Breast epithelium (tissue), 4 donors: Measurements from ENCODE around the gene POLR1G. TPM values are rescaled to one million over a fixed set of nuclear protein-coding genes. Genes with fewer than 3 reads are reported as not detected.

Experiments used
- DNase-seq, 2 donors: peaks; one replicate each; pipeline ENCODE4 v3.0.0-alpha.2; 2019; ENCODE audit warnings: low spot score in 2 of 2
- H3K27ac ChIP-seq, 2 donors: fragments of 200-600 bp; sonication (generic) in 1 of 2; one replicate each; pipeline ENCODE4 v1.5.1; 2016 to 2019; ENCODE audit warnings: mild to moderate bottlenecking in 1 of 2
- H3K27me3 ChIP-seq, 2 donors: fragments of 200-600 bp; sonication (generic) in 1 of 2; one replicate each; pipeline versions ENCODE4 v1.5.1 to v1.6.0; 2017 to 2019; ENCODE audit warnings: control low read depth in 1 of 2, mild to moderate bottlenecking in 1 of 2
- H3K36me3 ChIP-seq: fragments of 200-600 bp; one replicate; pipeline ENCODE4 v1.5.1; 2019
- H3K4me1 ChIP-seq, 2 donors: fragments of 200-600 bp; sonication (generic); one replicate each; pipeline ENCODE4 v1.5.1; 2016 to 2019; ENCODE audit warnings: control low read depth in 1 of 2
- H3K4me3 ChIP-seq, 3 donors: fragments of 200-600 bp; sonication (generic); 1 replicate in 2 of 3; 2 replicates in 1 of 3; pipeline ENCODE4 v1.5.1; 2016 to 2019; ENCODE audit warnings: mild to moderate bottlenecking in 3 of 3, moderate library complexity in 2 of 3
- H3K9me3 ChIP-seq, 2 donors: fragments of 200-600 bp; sonication (generic) in 1 of 2; one replicate each; pipeline ENCODE4 v1.5.1; 2016 to 2019; ENCODE audit warnings: control low read depth in 1 of 2
- POLR2A ChIP-seq: fragments of 450-650 bp; IDR thresholded peaks from one replicate; pipeline ENCODE4 v1.6.1; 2016; ENCODE audit warnings: antibody characterized with exemption, mild to moderate bottlenecking, moderate library complexity
- POLR2AphosphoS5 ChIP-seq, 3 donors: sonication (generic); formaldehyde crosslinking; IDR thresholded peaks; one replicate each; pipeline ENCODE4 v1.6.1; 2017; ENCODE audit warnings: antibody characterized with exemption in 3 of 3
- intact Hi-C: fragments of 100-400 bp; cut with DNase I; formaldehyde crosslinking; loops from one replicate; pipeline ENCODE4 v1.15.1; 2023; ENCODE audit warnings: low total_unique reads
- total RNA-seq, 3 donors: library from RNA; depleted of rRNA; stranded (reverse); fragments of >200 nt; gene quantifications; one replicate each; pipeline ENCODE4 v1.1.0, GENCODE V29; 2016
- TF ChIP-seq, protein P1 (sequence below), 3 donors: fragments of 450-650 bp; IDR thresholded peaks; one replicate each; pipeline ENCODE4 v1.5.1; 2016 to 2017; ENCODE audit warnings: antibody characterized with exemption in 3 of 3, mild to moderate bottlenecking in 3 of 3, moderate library complexity in 3 of 3

The POLR1G gene
- total RNA-seq, 3 donors from 2014 or later: 2.6 to 6.9 (median 5.3) TPM

DNA sequence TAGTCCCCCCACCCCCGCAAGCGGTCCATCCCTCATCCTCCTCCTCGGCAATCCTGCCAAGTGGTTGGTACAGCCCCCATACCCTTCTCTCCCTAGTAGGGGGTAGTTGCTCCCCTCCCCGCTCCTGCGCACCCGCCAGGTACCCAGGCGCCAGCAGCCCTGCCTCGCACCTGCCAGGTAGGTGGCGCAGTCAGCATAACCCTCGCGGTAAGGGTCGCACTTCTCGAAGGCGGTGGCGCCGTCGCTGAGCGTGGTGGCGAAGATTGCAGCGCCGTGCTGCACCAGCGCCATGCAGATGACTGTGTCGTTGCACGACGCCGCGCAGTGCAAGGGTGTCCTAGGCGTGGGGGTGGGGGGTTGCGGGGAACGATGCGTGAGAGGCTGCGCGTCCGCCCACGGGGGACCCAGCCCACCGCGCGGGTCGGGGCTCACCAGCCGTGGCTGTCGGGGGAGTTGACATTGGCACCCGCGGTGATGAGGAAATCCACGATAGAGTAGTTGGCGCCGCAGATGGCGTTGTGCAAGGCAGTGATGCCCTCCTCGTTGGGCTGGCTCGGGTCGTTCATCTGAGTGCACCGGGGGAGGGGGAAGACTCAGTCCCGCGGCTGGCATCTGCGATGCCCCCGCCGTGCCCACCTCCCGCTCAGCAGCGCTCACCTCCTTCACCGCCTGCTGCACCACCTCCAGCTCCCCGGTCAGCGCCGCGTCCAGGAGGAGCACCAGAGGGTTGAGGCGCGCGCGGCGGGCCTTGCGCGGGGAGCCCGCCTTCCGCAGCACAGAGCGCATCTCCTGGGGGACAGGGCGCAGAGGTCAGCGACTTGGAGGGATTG, 20.8 kb upstream of the POLR1G start:
- H3K27ac ChIP-seq: no peak overlapping the region
- H3K4me3 ChIP-seq: no peak overlapping the region
- no peaks in the 10 kb centered on the region for H3K36me3 ChIP-seq
- H3K4me1 ChIP-seq: no peaks in the 10 kb centered on the region
- H3K27me3 ChIP-seq: peaks cover 0 to 10% of the 10 kb centered on the region in 2 donors
- DNase-seq: no peak
- intact Hi-C loops: no loop called here
- TF ChIP-seq POLR2A: no peak
- TF ChIP-seq POLR2AphosphoS5 (IDR thresholded peaks at IDR 0.05): no peak
- TF ChIP-seq, protein P1, sequence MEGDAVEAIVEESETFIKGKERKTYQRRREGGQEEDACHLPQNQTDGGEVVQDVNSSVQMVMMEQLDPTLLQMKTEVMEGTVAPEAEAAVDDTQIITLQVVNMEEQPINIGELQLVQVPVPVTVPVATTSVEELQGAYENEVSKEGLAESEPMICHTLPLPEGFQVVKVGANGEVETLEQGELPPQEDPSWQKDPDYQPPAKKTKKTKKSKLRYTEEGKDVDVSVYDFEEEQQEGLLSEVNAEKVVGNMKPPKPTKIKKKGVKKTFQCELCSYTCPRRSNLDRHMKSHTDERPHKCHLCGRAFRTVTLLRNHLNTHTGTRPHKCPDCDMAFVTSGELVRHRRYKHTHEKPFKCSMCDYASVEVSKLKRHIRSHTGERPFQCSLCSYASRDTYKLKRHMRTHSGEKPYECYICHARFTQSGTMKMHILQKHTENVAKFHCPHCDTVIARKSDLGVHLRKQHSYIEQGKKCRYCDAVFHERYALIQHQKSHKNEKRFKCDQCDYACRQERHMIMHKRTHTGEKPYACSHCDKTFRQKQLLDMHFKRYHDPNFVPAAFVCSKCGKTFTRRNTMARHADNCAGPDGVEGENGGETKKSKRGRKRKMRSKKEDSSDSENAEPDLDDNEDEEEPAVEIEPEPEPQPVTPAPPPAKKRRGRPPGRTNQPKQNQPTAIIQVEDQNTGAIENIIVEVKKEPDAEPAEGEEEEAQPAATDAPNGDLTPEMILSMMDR (IDR thresholded peaks at IDR 0.05): no peak
- no peaks in the 10 kb centered on the region for H3K9me3 ChIP-seq

DNA sequence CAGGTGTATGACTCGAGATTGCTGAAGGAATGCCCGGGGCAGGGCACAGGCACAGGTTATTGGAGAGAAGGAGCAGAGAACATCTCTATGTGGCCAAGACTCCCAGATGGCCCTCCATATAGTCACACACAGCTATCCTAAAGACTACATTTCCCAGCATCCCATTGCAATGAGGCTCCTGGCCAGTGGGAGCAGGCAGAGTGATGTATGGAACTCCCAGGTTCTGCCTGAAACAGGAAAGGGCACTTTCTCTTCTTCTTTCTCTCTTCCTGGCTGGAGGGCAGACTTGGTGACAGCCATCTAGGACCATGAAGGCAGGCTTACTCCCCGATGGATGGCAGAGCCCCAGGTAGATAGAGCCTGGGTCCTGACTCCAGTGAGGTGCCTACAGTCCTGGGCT, 15.1 kb upstream of the POLR1G start:
- no peak overlapping the region for H3K27ac ChIP-seq
- H3K4me1 ChIP-seq: no peaks in the 10 kb centered on the region
- H3K9me3 ChIP-seq: no peaks in the 10 kb centered on the region
- TF ChIP-seq, protein P1 (IDR thresholded peaks at IDR 0.05): no peak
- no peak for TF ChIP-seq POLR2A
- no peak for TF ChIP-seq POLR2AphosphoS5 (IDR thresholded peaks at IDR 0.05)
- H3K4me3 ChIP-seq: no peak overlapping the region
- no peak for DNase-seq
- H3K36me3 ChIP-seq: no peaks in the 10 kb centered on the region
- intact Hi-C loops: no loop called here
- H3K27me3 ChIP-seq: no peaks in the 10 kb centered on the region

- TF ChIP-seq POLR2A (no peak), POLR2AphosphoS5 (IDR thresholded peaks at IDR 0.05) (no peak)
- TF ChIP-seq, protein P1 (IDR thresholded peaks at IDR 0.05): no peak
- Histone ChIP-seq H3K4me1 (no peaks in the 10 kb centered on the region), H3K27ac (no peak overlapping the region), H3K9me3 (no peaks in the 10 kb centered on the region), H3K27me3 (no peaks in the 10 kb centered on the region), H3K4me3 (no peak overlapping the region), H3K36me3 (no peaks in the 10 kb centered on the region)
- DNase-seq: no peak
- intact Hi-C loops: no loop called here
Observed at GRCh38 chr19:45391871-45392665, 14.4 kb upstream of the POLR1G start.

GRCh38 chr19:45395821-45396617, 10.4 kb upstream of the POLR1G start:
- Histone ChIP-seq H3K27me3 (no peaks in the 10 kb centered on the region), H3K36me3 (no peaks in the 10 kb centered on the region), H3K4me3 (no peak overlapping the region), H3K27ac (no peak overlapping the region), H3K4me1 (peaks cover 0 to 4% of the 10 kb centered on the region in 2 donors), H3K9me3 (no peaks in the 10 kb centered on the region)
- TF ChIP-seq, protein P1 (IDR thresholded peaks at IDR 0.05): no peak
- TF ChIP-seq POLR2A: no peak
- no peak for TF ChIP-seq POLR2AphosphoS5 (IDR thresholded peaks at IDR 0.05)
- intact Hi-C loops: no loop called here
- DNase-seq: no peak
